NCI-H748 (cell line): Measurements from ENCODE around the gene UBN1.
"Not testable (repeated sequence)": the region's sequence is repeated elsewhere in the genome, so short reads cannot be mapped to it uniquely, and the experiment has no call there.

Experiments
- DNase-seq: peaks from one replicate; lab custom pipeline; 2025; ENCODE audit not compliant: unreplicated experiment; lab: John Stamatoyannopoulos, UW

The UBN1 gene

GRCh38 chr16:4927661-4928060 is 80.4 kb downstream of the UBN1 start:
- no peak for DNase-seq

DNA sequence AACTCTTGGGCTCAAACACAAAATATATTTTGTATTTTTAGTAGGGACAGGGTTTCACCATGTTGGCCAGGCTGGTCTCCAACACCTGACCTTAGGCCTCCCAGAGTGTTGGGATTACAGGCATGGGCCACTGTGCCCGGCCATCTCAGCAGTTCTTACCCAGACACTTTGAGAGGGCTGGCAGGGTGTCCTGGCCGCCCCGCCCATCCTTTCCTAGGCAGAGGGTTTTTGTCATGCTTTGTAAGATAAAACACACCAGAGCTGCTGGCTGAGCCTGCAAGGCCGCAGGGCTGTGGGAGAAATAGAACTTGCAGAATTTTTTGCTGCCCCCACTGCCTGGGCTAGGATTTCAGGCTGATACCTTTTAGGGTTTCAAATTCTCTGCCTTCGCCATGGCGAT is 80.9 kb downstream of the UBN1 start:
- no peak for DNase-seq

DNA sequence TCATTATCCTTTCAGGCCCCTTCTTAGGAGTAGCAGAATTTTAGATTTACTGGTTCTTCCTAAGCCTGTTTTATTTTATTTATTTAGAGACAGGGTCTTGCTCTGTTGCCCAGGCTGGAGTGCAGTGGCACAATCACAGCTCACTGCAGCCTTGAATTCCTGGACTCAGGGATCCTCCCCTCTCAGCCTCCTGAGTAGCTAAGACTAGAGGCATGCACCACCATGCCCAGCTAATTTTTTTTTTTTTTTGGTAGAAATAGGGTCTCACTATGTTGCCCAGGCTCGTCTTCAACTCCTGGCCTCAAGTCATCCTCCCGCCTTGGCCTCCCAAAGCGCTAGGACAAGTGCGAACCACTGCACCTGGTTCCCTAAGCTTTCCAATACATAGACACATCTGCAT is 82.3 kb downstream of the UBN1 start:
- DNase-seq: not testable (repeated sequence)

DNA sequence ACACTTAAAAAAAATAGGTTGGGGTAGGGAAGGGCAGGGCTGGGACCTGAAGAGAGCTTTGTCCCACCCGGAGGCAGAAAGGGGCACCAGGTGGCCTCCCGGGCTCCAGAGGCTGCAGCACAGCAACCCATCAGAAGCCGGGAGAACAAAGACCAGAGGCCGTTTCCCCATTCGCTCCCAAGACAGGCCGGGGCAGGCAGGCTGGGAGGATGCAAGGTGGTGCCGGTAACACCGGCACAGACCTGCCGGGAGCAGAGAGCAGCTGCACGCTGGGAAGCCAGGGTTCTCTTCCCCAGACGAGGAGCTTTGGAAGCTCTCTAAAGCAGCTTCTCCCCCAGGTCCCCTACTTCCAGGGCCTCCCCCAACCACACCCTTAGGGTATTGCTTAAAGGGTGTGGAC is 84.1 kb downstream of the UBN1 start:
- no peak for DNase-seq
